GM12865 (cell line): ENCODE data around the gene TRMT2A.

ENCODE experiments used
- DNase-seq: peaks from one replicate; pipeline ENCODE4 v3.0.0; 2010; ENCODE audit warnings: low read depth
- H3K4me3 ChIP-seq: 2 replicates; pipeline ENCODE4 v1.5.1; 2011; ENCODE audit warnings: mild to moderate bottlenecking, low read depth, low read length, control low read depth
- TF ChIP-seq, protein P1 (sequence below): IDR thresholded peaks from 2 replicates; pipeline ENCODE4 v1.5.1; 2011; ENCODE audit warnings: low read length, control low read depth, low read depth, inconsistent platforms; ENCODE audit not compliant: insufficient read depth; ENCODE audit errors: missing control alignments

Gene TRMT2A

DNA sequence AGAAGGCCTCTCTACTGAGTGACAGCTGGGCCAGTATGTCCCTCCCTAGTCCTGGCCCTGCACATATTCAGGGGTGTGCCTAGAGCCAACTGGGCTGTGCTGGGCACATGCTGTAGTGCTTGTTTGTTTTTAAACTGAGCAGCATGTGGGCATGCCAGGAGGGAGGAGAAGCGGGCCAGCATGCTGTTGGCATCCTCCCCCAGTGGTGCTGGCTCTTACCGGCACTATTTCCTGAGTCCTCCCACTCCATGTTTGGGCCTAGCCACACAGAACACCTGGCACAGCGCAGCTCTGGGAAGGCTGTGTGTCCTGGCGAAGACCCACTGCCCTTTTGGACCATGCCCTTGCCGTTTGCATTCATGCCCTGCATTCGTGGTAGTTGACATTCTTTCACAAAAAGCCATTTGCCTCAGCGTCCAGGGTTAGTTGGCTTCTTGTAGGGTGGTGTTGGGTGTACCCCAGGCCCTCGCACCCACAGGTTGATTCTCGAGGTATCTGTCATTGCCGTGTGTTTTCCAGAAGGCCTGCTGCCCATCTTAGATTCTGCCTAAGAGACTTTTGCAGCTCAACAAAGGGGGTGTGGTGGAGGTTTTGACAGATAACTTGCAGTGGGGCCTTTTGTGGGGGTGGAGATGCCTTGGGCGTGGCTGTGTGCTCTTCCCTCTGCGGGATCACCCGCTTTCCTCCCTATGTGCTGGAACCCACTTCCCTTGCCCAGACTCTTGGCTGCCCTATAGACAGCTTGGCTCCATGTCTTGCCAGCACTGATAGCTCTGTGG, 23.4 kb downstream of the TRMT2A start:
- TF ChIP-seq, protein P1, sequence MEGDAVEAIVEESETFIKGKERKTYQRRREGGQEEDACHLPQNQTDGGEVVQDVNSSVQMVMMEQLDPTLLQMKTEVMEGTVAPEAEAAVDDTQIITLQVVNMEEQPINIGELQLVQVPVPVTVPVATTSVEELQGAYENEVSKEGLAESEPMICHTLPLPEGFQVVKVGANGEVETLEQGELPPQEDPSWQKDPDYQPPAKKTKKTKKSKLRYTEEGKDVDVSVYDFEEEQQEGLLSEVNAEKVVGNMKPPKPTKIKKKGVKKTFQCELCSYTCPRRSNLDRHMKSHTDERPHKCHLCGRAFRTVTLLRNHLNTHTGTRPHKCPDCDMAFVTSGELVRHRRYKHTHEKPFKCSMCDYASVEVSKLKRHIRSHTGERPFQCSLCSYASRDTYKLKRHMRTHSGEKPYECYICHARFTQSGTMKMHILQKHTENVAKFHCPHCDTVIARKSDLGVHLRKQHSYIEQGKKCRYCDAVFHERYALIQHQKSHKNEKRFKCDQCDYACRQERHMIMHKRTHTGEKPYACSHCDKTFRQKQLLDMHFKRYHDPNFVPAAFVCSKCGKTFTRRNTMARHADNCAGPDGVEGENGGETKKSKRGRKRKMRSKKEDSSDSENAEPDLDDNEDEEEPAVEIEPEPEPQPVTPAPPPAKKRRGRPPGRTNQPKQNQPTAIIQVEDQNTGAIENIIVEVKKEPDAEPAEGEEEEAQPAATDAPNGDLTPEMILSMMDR: no peak
- DNase-seq: no peak
- H3K4me3 ChIP-seq: no peak overlapping the region

DNA sequence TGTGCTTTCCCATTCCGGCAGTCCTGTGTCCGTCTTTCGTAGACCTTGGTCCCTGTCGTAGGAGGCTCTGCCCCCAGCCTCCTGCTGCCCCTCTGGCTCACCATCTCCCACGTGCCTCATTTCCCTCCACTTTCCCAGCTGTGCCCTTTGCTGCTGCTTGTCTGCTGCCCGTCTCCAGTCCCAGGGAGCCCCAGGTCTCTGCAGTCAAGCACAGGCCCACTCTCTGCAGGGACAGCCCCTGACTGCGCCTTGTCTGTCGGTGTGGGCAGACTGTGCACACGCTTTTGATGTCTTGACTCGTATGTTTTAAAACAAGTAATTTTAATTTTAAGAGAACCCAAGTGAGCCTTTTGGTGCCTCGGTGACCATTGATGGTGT, 24.6 kb downstream of the TRMT2A start:
- DNase-seq: no peak
- TF ChIP-seq, protein P1: no peak
- H3K4me3 ChIP-seq: no peak overlapping the region

DNA sequence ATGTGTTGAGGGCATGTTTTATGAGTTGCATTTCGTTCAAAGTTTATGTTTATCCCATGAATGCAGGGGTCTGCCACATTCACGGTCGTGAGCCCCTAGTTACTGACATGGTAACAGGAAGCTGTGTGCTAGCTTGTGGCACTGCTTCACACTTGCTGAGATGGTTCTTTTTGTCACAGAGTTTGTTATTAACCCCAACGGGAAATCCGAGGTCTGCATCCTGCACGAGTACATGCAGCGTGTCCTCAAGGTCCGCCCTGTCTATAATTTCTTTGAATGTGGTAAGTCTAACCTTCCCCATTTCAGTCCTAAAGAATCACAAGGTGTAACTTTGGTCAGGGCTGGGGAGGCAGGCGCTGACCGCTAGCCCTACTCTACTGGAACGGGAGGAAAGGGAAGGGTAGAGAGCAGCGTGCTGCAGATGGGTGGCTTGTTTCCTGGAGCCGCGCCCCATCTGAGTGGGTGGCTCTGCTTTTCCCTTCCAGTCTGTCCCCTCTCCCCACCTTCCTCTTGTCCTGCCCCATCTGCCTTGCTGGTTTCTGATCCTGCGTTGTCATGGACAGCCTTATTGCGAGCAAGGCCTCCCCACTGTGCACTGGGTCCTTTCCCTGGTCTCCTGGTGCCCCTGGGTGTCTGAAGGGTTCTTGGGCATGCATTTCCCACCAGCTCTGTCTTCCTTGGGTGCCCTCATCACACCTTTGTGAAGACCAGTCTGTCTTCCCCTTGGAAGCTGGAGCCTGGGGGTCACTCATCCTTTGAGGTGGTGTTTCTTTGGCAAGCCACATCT, 25.1 kb downstream of the TRMT2A start:
- TF ChIP-seq, protein P1: no peak
- no peak for DNase-seq
- no peak overlapping the region for H3K4me3 ChIP-seq

DNA sequence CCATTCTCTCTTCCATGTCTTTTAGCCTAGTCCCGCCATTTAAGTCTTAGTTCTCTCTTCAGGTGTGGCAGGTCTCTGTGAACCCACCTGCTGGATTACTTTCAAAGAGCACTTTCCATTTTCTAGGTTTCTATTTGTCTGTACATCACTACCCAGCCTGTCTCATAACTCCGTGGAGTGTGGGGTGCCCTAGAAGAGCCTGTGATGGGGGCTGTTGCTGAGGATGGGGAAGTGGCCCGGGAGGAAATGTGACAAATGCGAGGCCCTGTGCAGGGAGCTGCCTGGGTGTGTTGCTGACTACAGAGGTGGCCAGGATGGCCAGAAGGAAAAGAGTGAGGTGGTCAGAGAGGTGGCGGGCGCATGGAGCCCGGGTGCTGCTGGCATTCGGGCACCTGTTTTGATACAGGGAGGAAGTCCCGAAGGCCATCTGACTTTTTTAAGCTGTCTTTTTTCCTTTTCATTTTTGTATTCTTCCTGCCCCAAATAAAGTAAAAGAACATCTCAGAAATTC, 26.2 kb downstream of the TRMT2A start:
- no peak for DNase-seq
- no peak overlapping the region for H3K4me3 ChIP-seq
- TF ChIP-seq, protein P1: no peak

DNA sequence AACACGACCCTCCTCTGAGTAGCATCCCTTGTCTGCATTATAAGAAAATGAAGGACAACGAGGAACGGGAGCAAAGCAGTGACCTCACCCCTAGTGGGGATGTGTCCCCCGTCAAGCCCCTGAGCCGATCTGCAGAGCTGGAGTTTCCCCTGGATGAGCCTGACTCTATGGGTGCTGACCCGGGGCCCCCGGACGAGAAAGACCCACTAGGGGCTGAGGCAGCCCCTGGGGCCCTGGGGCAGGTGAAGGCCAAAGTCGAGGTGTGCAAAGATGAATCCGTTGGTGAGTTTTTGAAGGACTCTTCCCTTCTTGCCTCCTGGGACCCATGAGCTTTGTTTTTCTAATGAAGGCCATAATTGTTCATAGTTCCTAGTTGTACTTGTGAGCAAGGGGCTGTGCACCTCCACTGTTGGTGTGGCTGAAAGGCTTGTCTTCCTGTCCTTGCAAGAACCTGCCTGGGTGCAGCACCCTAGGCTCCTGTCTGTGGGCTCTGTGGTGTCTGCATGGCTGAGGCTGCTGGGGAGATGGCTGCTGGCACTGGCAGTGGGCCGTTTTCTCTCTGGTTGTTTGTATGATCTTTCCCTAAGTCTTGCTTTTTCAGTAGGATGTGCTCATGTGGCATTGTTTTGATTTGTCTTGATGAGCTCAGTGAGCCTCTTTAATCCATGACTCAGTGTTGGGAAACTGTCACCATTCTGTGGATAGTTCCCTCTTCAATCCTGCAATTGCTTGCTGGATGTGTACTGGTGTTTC, 26.9 kb downstream of the TRMT2A start:
- H3K4me3 ChIP-seq: no peak overlapping the region
- TF ChIP-seq, protein P1: no peak
- DNase-seq: no peak

DNA sequence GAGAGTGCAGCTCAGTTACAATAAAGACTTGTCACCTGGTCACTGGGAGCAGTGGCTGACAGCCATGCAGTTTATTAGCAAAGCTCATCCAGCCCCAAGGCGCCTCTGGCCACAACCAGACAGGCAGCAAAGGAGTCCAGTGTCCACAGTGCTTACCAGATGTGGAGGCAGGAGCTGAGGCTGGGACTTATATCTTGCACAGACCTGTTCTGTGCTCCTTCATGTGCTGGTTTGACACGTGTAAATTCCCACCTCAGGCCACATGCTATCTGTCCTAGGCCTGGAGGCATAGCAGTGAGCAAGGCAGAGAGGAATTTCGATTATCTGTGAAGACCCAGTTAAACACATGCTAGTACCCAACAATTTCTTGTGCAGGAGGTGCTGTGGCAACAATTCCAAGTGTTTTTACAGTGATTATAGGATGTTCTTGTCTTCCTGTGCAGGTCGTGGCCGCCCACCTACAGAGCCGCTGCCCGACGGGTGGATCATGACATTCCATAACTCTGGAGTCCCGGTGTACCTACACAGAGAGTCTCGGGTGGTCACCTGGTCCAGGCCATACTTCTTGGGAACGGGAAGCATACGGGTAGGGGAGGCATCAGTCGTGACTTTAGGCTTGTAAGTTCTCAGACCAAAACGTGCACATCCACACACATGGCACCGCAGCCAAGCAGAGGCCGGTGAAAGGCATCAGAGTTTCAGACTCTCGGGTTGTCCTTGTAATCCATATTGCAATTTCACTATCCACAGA, 27.6 kb downstream of the TRMT2A start:
- DNase-seq: no peak
- no peak overlapping the region for H3K4me3 ChIP-seq
- TF ChIP-seq, protein P1: no peak
